HL-60/S4 (cell line): ENCODE measurements around the gene SPCS2.
"Not testable (repeated sequence)": the region's sequence is repeated elsewhere in the genome, so short reads cannot be mapped to it uniquely, and the experiment has no call there.

Experiments
- in situ Hi-C: fragments of 300-500 bp; cut with MboI; formaldehyde crosslinking; loops from 2 replicates; pipeline ENCODE4 v1.14.3; 2022; ENCODE audit warnings: low sequenced_read_pairs

Gene SPCS2

GRCh38 chr11:74948546-74948897, 544 bp upstream of the SPCS2 start:
- in situ Hi-C loops, result no loop called here

- in situ Hi-C loops, result no loop called here
Observed at GRCh38 chr11:74949753-74950137, 679 bp downstream of the SPCS2 start.

DNA sequence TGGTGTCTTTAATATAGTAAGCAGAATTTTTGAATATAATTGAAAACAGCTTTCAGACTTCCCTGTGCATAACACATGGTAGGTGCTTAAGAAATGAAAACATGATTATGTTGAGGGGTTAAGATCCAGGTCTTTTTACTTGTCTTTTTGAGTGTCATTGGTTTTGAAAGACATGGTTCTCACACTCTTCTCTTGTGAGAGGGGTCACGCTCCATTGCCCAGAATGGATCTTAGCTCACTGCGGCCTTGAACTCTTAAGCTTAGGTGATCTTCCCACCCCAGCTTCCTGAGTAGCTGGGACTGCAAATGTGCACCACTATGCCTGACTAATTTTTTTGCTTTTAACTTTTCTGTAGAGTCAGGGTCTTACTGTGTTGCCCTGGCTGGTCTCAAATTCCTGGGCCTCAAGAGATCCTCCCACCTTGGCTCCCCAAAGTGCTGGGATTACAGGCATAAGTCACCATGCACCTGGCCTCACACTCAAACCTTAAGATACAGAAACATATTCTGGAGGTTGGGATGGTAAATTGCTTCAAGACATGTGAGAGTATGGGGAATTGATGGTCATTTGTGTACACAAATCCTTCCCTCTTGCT, 1.4 kb downstream of the SPCS2 start:
- in situ Hi-C loops, result no loop called here

DNA sequence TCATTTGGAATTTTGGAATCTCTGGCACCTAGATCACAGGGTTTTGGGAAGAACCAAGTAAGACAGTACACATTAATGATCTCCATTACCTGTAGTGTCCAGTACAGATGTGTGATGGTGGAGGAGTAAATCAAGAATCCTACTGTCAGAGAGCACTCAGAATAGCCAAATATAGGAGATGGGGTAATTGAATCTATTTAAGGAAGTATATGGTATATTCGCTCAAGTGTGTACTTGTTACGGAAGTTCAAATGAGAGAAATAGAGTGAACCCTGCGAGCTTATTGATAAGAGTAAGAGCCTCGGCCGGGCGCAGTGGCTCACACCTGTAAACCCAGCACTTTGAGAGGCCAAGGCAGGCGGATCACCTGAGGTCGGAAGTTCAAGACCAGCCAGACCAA, 2.2 kb downstream of the SPCS2 start:
- in situ Hi-C loops, result no loop called here

- in situ Hi-C loops, result no loop called here
Observed at GRCh38 chr11:74952752-74953151, 3.7 kb downstream of the SPCS2 start.

- in situ Hi-C loops, result no loop called here
Observed at GRCh38 chr11:74953451-74953850, 4.4 kb downstream of the SPCS2 start.

DNA sequence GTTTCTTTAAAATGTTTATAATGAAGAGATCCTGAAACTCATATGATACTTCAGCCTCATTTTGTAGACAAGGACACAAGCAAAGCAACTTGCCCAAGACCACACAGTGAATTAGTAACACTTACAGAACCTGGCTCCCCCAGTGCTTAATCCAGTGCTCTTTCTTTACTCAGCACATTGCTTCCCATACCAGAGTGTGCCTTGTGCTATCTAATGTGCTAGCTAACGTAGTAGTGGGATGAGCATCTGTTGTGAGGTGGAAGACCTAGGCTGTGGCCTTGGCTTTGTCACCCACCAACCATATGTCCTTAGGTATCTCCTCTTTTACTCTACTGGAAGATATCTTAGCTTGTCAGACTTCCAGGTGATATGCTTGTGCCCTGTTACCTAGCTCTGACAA, 5.1 kb downstream of the SPCS2 start:
- in situ Hi-C loops, result no loop called here

GRCh38 chr11:74956397-74957015, 7.4 kb downstream of the SPCS2 start:
- in situ Hi-C loops, result no loop called here

- in situ Hi-C loops, result no loop called here
Observed at GRCh38 chr11:74957937-74958629, 9.0 kb downstream of the SPCS2 start.

GRCh38 chr11:74960128-74960527, 11.1 kb downstream of the SPCS2 start:
- in situ Hi-C loops, result not testable (repeated sequence)

GRCh38 chr11:74966651-74967050, 17.6 kb downstream of the SPCS2 start:
- in situ Hi-C loops, result no loop called here

GRCh38 chr11:74970852-74971395, 21.9 kb downstream of the SPCS2 start:
- in situ Hi-C loops, result no loop called here

GRCh38 chr11:74971424-74971823, 22.4 kb downstream of the SPCS2 start:
- in situ Hi-C loops, result no loop called here

- in situ Hi-C loops, result no loop called here
Observed at GRCh38 chr11:74978041-74978440, 29.0 kb downstream of the SPCS2 start.

DNA sequence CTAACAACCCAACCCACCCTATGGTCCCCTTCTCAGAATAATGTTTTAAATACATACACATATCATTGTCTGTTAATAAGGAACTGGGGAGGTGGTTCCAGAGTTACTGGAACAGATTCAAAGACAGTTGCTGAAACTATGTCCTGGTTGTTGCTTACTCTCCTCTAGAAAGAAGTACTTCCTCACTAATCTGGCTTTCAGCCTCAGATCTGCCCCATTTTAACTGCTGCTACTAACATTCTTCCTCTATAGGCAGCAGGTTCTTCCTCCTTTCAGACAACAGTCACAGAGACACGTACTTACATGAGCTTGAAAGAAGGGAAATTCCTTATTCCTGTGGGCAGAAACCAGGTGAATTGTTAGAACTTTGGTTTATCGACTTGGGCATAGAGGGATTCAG, 31.6 kb downstream of the SPCS2 start:
- in situ Hi-C loops, result no loop called here

- in situ Hi-C loops, result no loop called here
Observed at GRCh38 chr11:74981888-74982287, 32.8 kb downstream of the SPCS2 start.

DNA sequence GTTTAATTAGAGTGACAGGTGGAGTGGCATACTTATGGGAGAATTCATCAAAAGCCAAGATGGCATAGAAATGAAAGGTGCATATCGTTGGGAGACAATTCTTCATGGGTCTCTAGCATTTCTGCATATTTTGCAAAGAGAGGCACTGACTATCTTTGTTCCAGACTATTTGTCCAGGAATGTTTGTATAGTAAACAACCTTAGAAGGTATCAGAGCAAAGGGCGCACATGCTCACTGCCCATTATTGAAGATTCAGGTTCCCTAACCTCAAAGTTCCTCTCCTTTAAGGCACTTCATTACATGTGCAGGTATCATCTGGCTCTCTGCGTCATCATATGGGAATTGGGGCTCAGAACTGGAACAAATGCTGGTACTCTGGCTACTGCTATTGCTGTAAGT, 35.0 kb downstream of the SPCS2 start:
- in situ Hi-C loops, result no loop called here

GRCh38 chr11:74984730-74985129, 35.7 kb downstream of the SPCS2 start:
- in situ Hi-C loops, result no loop called here

GRCh38 chr11:74988541-74989259, 39.6 kb downstream of the SPCS2 start, which contains the start of gene NEU3:
Gene NEU3, plus strand, starts transcription at chr11:74988933. Its CDS starts 128 bp downstream, at chr11:74989061.
- in situ Hi-C loops, result no loop called here

- in situ Hi-C loops, result no loop called here
Observed at GRCh38 chr11:74989260-74989638, 40.2 kb downstream of the SPCS2 start.

DNA sequence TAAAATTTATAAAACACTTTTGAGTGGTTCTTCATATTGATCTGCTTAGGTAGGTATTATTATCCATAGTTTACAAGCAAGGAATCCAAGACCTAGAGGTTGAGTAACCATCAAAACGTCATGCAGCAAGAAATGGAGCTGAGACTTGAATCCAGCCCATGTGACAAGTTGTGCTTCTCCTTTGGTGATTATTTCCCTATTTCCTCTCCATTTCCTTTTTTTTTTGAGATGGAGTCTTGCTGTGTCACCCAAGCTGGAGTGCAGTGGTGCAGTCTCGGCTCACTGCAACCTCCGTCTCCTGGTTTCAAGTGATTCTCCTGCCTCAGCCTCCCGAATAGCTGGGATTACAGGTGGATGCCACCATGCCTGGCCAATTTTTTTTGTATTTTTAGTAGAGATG, 41.1 kb downstream of the SPCS2 start:
- in situ Hi-C loops, result not testable (repeated sequence)

DNA sequence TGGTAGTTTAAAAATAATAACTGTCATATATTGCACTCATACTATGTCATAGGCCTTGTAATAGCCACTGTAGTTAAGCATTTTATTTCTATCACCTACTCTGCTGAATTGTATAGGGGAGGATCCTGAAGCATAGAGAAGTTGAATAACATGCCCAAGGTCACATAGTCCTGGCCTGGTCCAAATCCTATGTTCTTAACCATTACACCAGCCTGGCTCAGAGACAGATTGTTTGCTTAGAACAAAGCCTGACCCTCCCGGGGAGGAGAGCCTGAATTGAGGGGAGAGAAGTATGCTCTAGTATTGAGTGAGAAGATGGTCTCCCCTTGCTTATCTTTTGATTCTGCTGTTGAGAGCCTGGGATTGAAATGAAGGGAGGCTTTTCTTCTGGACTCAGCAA, 41.9 kb downstream of the SPCS2 start:
- in situ Hi-C loops, result no loop called here
